Thymus (tissue), 14 donors: Measurements from ENCODE around the gene NUMA1. TPM values are rescaled to one million over a fixed set of nuclear protein-coding genes. Genes with fewer than 3 reads are reported as not detected.

ENCODE experiments used
- DNase-seq, 9 donors: peaks; one replicate each; pipeline ENCODE4 v3.0.0-alpha.2; 2013; ENCODE audit warnings: low spot score in 9 of 9, low read depth in 6 of 9, missing footprints in 1 of 9
- H3K27ac ChIP-seq, 2 donors: one replicate each; pipeline ENCODE4 v1.5.1; 2013; ENCODE audit warnings: control low read depth in 1 of 2, low read depth in 1 of 2, low read length in 1 of 2, mild to moderate bottlenecking in 1 of 2, moderate library complexity in 1 of 2
- H3K27me3 ChIP-seq, 2 donors: one replicate each; pipeline ENCODE4 v1.5.1; 2013; ENCODE audit warnings: low read length in 1 of 2; ENCODE audit not compliant: control insufficient read depth in 2 of 2, insufficient read depth in 1 of 2
- H3K36me3 ChIP-seq, 2 donors: one replicate each; pipeline ENCODE4 v1.5.1; 2013; ENCODE audit warnings: low read length in 1 of 2, mild to moderate bottlenecking in 1 of 2, moderate library complexity in 1 of 2; ENCODE audit not compliant: control insufficient read depth in 2 of 2, insufficient read depth in 2 of 2
- H3K4me1 ChIP-seq, 2 donors: one replicate each; pipeline ENCODE4 v1.5.1; 2013; ENCODE audit warnings: low read length in 2 of 2; ENCODE audit not compliant: control insufficient read depth in 2 of 2, insufficient read depth in 2 of 2
- H3K4me3 ChIP-seq, 2 donors: one replicate each; pipeline ENCODE4 v1.5.1; 2013; ENCODE audit warnings: low read length in 2 of 2, control low read depth in 1 of 2, mild to moderate bottlenecking in 1 of 2
- H3K9me3 ChIP-seq, 2 donors: one replicate each; pipeline ENCODE4 v1.5.1; 2013; ENCODE audit warnings: low read length in 1 of 2, mild to moderate bottlenecking in 1 of 2; ENCODE audit not compliant: control insufficient read depth in 2 of 2, insufficient read depth in 1 of 2
- WGBS: extraction: QIAGEN DNeasy Blood & Tissue Kit; methylation state at CpG from one replicate; pipeline ENCODE4 v1.1.7; 2013; 5-methylcytosine and 5-hydroxymethylcytosine counted together
- long read RNA-seq, 10 donors: transcript quantifications; one replicate each; lab custom pipeline, GENCODE V29; 2026
- polyA plus RNA-seq: library from polyadenylated mRNA; stranded (reverse); fragments of 200-250 nt; gene quantifications from one replicate; pipeline ENCODE4 v1.2.3, GENCODE V29; 2013
- total RNA-seq: library from RNA; stranded (reverse); fragments of 120-200 nt; gene quantifications from one replicate; pipeline ENCODE4 v1.2.4, GENCODE V29; 2013
- donor health status: healthy.

The NUMA1 gene
- 76.4 TPM for total RNA-seq
- polyA plus RNA-seq = 210 TPM
- long read RNA-seq, donor 1, partial matches to known transcripts = 0 of 3 reads
- long read RNA-seq, donor 1, other reads (novel, unspliced or antisense) = 0 of 3 reads
- long read RNA-seq, donor 2 = 0 reads
- long read RNA-seq, donor 3, transcript NUMA1-217 (7 exons, 2,276 nt) = major isoform, 9 of 26 reads
- long read RNA-seq, donor 3, partial matches to known transcripts = 10 of 26 reads
- long read RNA-seq, donor 3, other reads (novel, unspliced or antisense) = 0 of 26 reads
- long read RNA-seq, donor 4, partial matches to known transcripts = 10 of 18 reads
- long read RNA-seq, donor 4, other reads (novel, unspliced or antisense) = 0 of 18 reads
- long read RNA-seq, donor 5, full-length matches to known transcripts = 27 of 39 reads
- long read RNA-seq, donor 5, partial matches to known transcripts = 12 of 39 reads
- long read RNA-seq, donor 5, other reads (novel, unspliced or antisense) = 0 of 39 reads
- long read RNA-seq, donor 6, partial matches to known transcripts = 11 of 27 reads
- long read RNA-seq, donor 6, other reads (novel, unspliced or antisense) = 0 of 27 reads
- long read RNA-seq, donor 7, partial matches to known transcripts = 11 of 19 reads
- long read RNA-seq, donor 7, other reads (novel, unspliced or antisense) = 0 of 19 reads
- long read RNA-seq, donor 8, transcript NUMA1-223 (14 exons, 2,766 nt) = major isoform, 5 of 25 reads
- long read RNA-seq, donor 8, partial matches to known transcripts = 18 of 25 reads
- long read RNA-seq, donor 8, other reads (novel, unspliced or antisense) = 0 of 25 reads
- long read RNA-seq, donor 9, partial matches to known transcripts = 0 of 9 reads
- long read RNA-seq, donor 9, other reads (novel, unspliced or antisense) = 0 of 9 reads
- long read RNA-seq, donor 10, transcript NUMA1-223 (14 exons, 2,766 nt) = major isoform, 8 of 12 reads
- long read RNA-seq, donor 10, partial matches to known transcripts = 0 of 12 reads
- long read RNA-seq, donor 10, other reads (novel, unspliced or antisense) = 0 of 12 reads

- peak within 1 kb of the TSS; percentile 83 to 87 for H3K27ac ChIP-seq
- H3K4me3 ChIP-seq = peak within 1 kb of the TSS; percentile 67 to 70
- H3K4me1 ChIP-seq = peaks cover 10 to 23% of the 10 kb centered on the region in 2 donors
- no peaks in the 10 kb centered on the region for H3K9me3 ChIP-seq
- peak; percentile 99 to 100 (median 100) for DNase-seq
- H3K36me3 ChIP-seq = peaks cover 0 to 10% of the 10 kb centered on the region in 2 donors
- under 1% methylated on average over 60 of the region's 60 CpGs for WGBS
- no peaks in the 10 kb centered on the region for H3K27me3 ChIP-seq
Measured at GRCh38 chr11:72080326-72081183, at the start of gene NUMA1, which contains the start of gene LRRC51. Gene NUMA1 (minus strand): TSS chr11:72080542. CDS start chr11:72035943, 44,599 bp downstream. Gene LRRC51 (plus strand): TSS chr11:72080850. CDS start chr11:72089084, 8,234 bp downstream.

GRCh38 chr11:72129381-72129780 is 49.0 kb upstream of the NUMA1 start:
- H3K4me1 ChIP-seq = no peaks in the 10 kb centered on the region

GRCh38 chr11:72127923-72128322 is 47.6 kb upstream of the NUMA1 start:
- Histone ChIP-seq H3K4me1 (no peaks in the 10 kb centered on the region), H3K27me3 (peaks cover 0 to 7% of the 10 kb centered on the region in 2 donors), H3K4me3 (no peak overlapping the region), H3K9me3 (no peaks in the 10 kb centered on the region), H3K27ac (no peak overlapping the region), H3K36me3 (no peaks in the 10 kb centered on the region)
- 65% methylated on average over 2 of the region's 2 CpGs for WGBS
- DNase-seq = no peak

More at GRCh38 chr11:72129381-72129780, 49.0 kb upstream of the NUMA1 start:
- DNase-seq = no peak
- no peak overlapping the region for H3K4me3 ChIP-seq
- WGBS = 92% methylated on average over 3 of the region's 3 CpGs
- H3K27me3 ChIP-seq = peaks cover 0 to 13% of the 10 kb centered on the region in 2 donors
- no peaks in the 10 kb centered on the region for H3K9me3 ChIP-seq
- no peak overlapping the region for H3K27ac ChIP-seq
- H3K36me3 ChIP-seq = no peaks in the 10 kb centered on the region

GRCh38 chr11:72125956-72126355 is 45.6 kb upstream of the NUMA1 start:
- H3K36me3 ChIP-seq = no peaks in the 10 kb centered on the region
- H3K9me3 ChIP-seq = no peaks in the 10 kb centered on the region
- H3K4me1 ChIP-seq = no peaks in the 10 kb centered on the region
- no peak overlapping the region for H3K27ac ChIP-seq
- 79% methylated on average over 1 of the region's 1 CpG for WGBS
- H3K27me3 ChIP-seq = peaks cover 0 to 3% of the 10 kb centered on the region in 2 donors
- no peak for DNase-seq
- no peak overlapping the region for H3K4me3 ChIP-seq

GRCh38 chr11:72124046-72124445 is 43.7 kb upstream of the NUMA1 start:
- Histone ChIP-seq H3K27ac (no peak overlapping the region), H3K36me3 (no peaks in the 10 kb centered on the region), H3K4me1 (no peaks in the 10 kb centered on the region), H3K4me3 (no peak overlapping the region), H3K9me3 (no peaks in the 10 kb centered on the region), H3K27me3 (peaks cover 0 to 3% of the 10 kb centered on the region in 2 donors)
- 97% methylated on average over 6 of the region's 6 CpGs for WGBS
- DNase-seq = no peak

- no peaks in the 10 kb centered on the region for H3K36me3 ChIP-seq
- H3K9me3 ChIP-seq = no peaks in the 10 kb centered on the region
- no peak overlapping the region for H3K4me3 ChIP-seq
- no peaks in the 10 kb centered on the region for H3K4me1 ChIP-seq
- no peaks in the 10 kb centered on the region for H3K27me3 ChIP-seq
- WGBS = 86% methylated on average over 3 of the region's 3 CpGs
- H3K27ac ChIP-seq = no peak overlapping the region
- DNase-seq = no peak
Measured at GRCh38 chr11:72123117-72123653, 42.8 kb upstream of the NUMA1 start.

- no peaks in the 10 kb centered on the region for H3K9me3 ChIP-seq
- H3K4me3 ChIP-seq = no peak overlapping the region
- H3K27ac ChIP-seq = no peak overlapping the region
- DNase-seq = no peak
- H3K27me3 ChIP-seq = no peaks in the 10 kb centered on the region
- WGBS = 90% methylated on average over 1 of the region's 1 CpG
- no peaks in the 10 kb centered on the region for H3K4me1 ChIP-seq
- H3K36me3 ChIP-seq = no peaks in the 10 kb centered on the region
Measured at GRCh38 chr11:72122607-72123006, 42.3 kb upstream of the NUMA1 start.

GRCh38 chr11:72120930-72121329 is 40.6 kb upstream of the NUMA1 start:
- H3K27ac ChIP-seq = no peak overlapping the region
- no peaks in the 10 kb centered on the region for H3K4me1 ChIP-seq
- no peaks in the 10 kb centered on the region for H3K27me3 ChIP-seq
- DNase-seq = no peak
- 94% methylated on average over 2 of the region's 2 CpGs for WGBS
- H3K4me3 ChIP-seq = no peak overlapping the region
- no peaks in the 10 kb centered on the region for H3K36me3 ChIP-seq
- H3K9me3 ChIP-seq = no peaks in the 10 kb centered on the region
